ENCODE measurements around the gene ZNF419. TPM values are rescaled to one million over a fixed set of nuclear protein-coding genes. Genes with fewer than 3 reads are reported as not detected.
"Not testable (repeated sequence)": the region's sequence is repeated elsewhere in the genome, so short reads cannot be mapped to it uniquely, and the experiment has no call there.

ZNF419 gene
- polyA plus RNA-seq (ENCODE audit: low read depth in 6 of 6) = 10 to 100 TPM in 4 of 6 donors, 1 to 10 TPM in 2; 7.0 to 15.7 (median 12.1) TPM

DNA sequence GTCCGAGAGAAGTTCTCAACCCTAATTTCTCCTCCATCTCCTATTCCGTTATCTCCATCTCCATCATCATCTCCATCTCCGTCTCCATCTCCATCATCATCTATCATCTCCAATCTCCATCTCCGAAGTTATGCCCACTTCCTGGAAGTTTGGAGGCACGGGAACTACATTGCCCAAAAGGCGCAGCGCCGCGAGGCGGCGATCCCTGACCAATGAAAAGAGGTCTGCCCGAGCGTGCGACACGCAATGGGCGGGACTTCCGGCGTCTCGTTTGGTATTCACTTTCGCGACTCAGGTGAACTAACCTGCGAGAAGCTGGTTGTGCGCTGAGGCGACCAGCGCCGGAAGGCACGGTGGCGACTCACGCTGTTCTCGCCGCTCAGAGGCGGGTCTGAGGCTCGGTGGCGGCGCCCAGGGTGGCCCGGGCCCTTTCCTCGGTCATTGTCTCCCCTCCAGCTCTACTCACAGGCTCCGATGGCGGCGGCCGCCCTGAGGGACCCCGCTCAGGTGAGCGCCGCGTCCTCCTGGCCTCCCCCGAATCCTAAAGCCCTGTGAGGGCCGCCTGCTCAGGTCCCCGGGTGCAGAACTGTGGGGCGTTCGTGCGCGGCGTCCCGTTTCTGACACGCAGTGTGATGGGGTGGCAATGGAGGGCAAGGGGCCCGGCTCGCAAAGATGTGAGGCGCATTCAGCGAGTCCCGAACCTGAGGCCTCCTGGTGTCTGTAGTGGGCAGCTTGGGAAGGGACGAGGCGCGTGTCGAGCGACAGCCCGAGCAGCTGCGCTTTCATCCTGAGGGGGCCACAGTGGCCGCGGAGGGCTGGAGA lies at the start of gene ZNF419:
Gene ZNF419, plus strand, starts transcription at position 274 of the 822 bp plus-strand sequence. Its CDS starts 201 bp downstream, at position 475.
- Mint-ChIP-seq H3K27ac (peak within 1 kb of the TSS; percentile 25 to 97 (median 70)), H3K4me3 (peak within 1 kb of the TSS; percentile 71 to 92 (median 86)), H3K4me1 (peaks cover 17 to 27% (median 17%) of the 10 kb centered on the region in 3 donors), H3K36me3 (peaks cover 20 to 51% of the 10 kb centered on the region in 2 donors), H3K9me3 (peaks cover 3 to 25% (median 8%) of the 10 kb centered on the region in 7 donors), H3K27me3 (peaks cover 10 to 11% (median 10%) of the 10 kb centered on the region in 3 donors)
- peak; percentile 94 to 98 for ATAC-seq (ENCODE audit: low read depth in 2 of 2)
- peak; percentile 89 for DNase-seq

DNA sequence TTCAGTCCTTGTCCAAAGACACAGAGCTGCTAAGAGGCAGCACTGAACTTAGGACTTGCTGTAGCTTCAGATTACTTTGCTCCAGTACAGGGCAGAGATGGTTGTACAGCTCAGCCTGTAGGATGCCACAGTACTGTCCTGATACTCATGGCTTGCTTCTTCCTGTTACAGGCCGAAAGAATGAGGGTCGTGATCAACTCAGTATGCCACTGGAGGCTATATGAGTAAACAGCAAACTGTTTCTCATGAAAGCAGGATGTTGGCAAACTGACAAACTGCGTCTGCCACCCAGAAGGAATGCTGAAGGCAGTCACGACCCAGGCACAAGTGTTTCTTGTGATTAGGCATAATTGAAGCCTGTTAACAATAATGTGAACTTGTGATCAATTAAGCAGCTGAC lies 49.6 kb upstream of the ZNF419 start:
- no peak overlapping the region for H3K27ac Mint-ChIP-seq
- DNase-seq (no peak), ATAC-seq (ENCODE audit: low read depth in 2 of 2) (no peak)
- H3K4me3 Mint-ChIP-seq = peak overlapping the region in 1 of 8 donors; percentile 53
- no peaks in the 10 kb centered on the region for H3K27me3 Mint-ChIP-seq
- H3K9me3 Mint-ChIP-seq = peaks cover 0 to 5% (median 0%) of the 10 kb centered on the region in 7 donors
- H3K36me3 Mint-ChIP-seq = peaks cover 11 to 25% of the 10 kb centered on the region in 2 donors
- H3K4me1 Mint-ChIP-seq = peaks cover 44 to 60% (median 53%) of the 10 kb centered on the region in 3 donors

DNA sequence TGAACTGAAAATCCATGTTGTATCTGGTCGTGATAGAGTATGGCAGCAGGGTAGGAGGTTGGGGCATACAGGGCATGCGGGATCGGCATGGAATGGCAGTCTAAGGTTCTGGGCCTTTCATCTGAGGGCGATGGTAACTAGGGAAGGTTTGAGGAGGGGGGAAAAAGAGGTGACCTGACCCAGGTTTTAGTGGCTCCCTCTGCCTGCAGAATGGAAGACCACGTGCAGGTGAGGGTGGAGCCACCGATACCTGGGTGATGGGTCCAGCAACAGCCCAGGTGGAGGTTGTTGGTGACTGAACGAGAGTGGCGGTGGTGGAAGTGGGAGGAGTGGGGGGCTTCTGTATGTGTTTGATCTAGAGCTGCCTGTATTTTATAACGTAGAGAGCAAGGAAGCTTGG lies 48.6 kb upstream of the ZNF419 start:
- Mint-ChIP-seq H3K4me1 (peaks cover 44 to 67% (median 59%) of the 10 kb centered on the region in 3 donors), H3K4me3 (peak overlapping the region in 1 of 8 donors; percentile 61), H3K27me3 (no peaks in the 10 kb centered on the region), H3K27ac (no peak overlapping the region), H3K36me3 (peaks cover 20 to 34% of the 10 kb centered on the region in 2 donors), H3K9me3 (peaks cover 0 to 5% (median 0%) of the 10 kb centered on the region in 7 donors)
- DNase-seq (no peak), ATAC-seq (ENCODE audit: low read depth in 2 of 2) (no peak)

DNA sequence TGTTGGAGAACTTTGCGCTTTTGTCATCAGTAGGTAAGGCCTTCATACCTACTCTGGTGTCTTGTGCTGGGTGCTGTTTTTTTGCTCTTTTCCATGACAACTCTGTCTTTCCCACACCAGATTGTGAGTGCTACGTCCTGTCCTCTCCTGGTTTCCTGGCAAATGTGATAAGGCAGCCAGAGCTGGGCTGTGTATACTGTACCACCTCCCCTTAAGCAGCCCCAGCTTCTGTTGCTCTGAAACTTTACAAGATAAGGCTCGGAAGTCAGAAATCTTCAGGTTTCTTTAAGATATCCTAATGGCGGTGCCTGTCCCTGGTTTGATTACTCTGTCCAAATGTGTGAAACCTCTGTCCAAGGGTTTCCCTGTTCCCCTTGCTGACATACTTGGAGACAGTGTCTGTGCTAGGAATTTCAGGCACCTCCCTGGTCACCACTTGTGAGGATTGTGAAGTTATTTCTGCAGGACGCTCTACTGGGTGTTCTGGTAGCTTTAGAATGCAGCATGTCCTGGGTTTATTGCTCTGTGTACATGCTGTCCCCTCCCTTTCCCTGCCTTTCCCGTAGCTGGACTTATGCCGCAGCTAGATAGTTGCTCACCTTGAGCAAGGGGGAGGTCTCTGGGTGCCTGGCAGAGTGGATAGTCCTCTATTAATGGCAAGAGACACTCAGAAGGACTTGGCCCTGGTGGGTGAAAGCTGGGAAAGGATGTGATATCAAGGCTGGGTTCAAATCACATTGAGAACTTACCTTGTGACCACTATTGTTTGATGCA lies 45.4 kb upstream of the ZNF419 start:
- H3K36me3 Mint-ChIP-seq = peaks cover 34 to 48% of the 10 kb centered on the region in 2 donors
- H3K27ac Mint-ChIP-seq = peak overlapping the region in 2 of 6 donors; percentile 13 to 53
- no peak overlapping the region for H3K4me3 Mint-ChIP-seq
- H3K9me3 Mint-ChIP-seq = peaks cover 2 to 14% (median 9%) of the 10 kb centered on the region in 7 donors
- peaks cover 24 to 40% (median 35%) of the 10 kb centered on the region in 3 donors for H3K4me1 Mint-ChIP-seq
- ATAC-seq (ENCODE audit: low read depth in 2 of 2) (no peak), DNase-seq (no peak)
- no peaks in the 10 kb centered on the region for H3K27me3 Mint-ChIP-seq

DNA sequence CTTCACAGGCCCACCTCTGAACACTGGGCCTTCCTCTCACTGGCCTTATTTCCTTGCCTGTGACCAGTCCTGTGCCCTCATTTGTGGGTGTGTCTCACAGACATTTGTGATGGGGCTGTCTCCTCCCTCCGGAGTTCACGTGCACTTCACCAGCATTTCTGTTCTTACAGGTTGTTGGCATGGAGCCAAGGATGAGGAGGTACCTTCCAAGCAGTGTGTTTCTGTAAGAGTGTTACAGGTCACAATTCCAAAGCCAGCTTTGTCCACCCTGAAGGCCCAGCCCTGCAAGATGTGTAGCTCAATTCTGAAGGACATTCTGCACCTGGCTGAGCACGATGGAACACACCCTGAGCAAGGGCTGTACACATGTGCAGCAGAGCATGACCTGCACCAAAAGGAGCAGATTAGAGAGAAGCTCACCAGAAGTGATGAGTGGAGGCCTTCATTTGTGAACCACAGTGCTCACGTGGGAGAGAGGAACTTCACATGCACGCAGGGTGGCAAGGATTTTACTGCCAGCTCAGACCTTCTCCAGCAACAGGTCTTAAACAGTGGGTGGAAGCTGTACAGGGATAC lies 44.3 kb upstream of the ZNF419 start:
- DNase-seq (no peak), ATAC-seq (ENCODE audit: low read depth in 2 of 2) (no peak)
- Mint-ChIP-seq H3K9me3 (peaks cover 2 to 14% (median 9%) of the 10 kb centered on the region in 7 donors), H3K4me1 (peaks cover 24 to 35% (median 35%) of the 10 kb centered on the region in 3 donors), H3K27ac (peak overlapping the region in 2 of 6 donors; percentile 53 to 78), H3K36me3 (peaks cover 34 to 48% of the 10 kb centered on the region in 2 donors), H3K27me3 (no peaks in the 10 kb centered on the region), H3K4me3 (peak overlapping the region in 1 of 8 donors; percentile 31)

DNA sequence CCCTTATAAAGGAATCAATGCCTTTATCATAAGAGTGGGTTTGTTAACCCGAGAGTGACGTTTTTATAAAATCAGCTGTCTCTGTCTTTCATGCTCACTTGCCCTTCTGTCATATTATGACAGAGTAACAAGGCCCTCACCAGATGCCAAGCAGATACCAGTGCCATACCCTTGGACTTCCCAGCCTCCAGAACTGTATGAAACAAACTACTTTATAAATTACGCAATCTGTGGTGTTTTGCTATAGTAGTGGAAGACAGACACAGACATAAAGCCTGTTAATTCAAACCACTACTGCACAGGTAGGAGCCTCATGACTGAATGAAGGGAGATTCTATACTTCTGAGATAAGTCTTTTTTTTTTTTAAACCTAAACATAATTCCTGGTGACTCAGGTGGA lies 35.2 kb upstream of the ZNF419 start:
- H3K27ac Mint-ChIP-seq = no peak overlapping the region
- no peaks in the 10 kb centered on the region for H3K4me1 Mint-ChIP-seq
- ATAC-seq (ENCODE audit: low read depth in 2 of 2) (no peak), DNase-seq (no peak)
- no peaks in the 10 kb centered on the region for H3K27me3 Mint-ChIP-seq
- peaks cover 7 to 11% of the 10 kb centered on the region in 2 donors for H3K36me3 Mint-ChIP-seq
- peaks cover 0 to 13% (median 0%) of the 10 kb centered on the region in 7 donors for H3K9me3 Mint-ChIP-seq
- H3K4me3 Mint-ChIP-seq = no peak overlapping the region

DNA sequence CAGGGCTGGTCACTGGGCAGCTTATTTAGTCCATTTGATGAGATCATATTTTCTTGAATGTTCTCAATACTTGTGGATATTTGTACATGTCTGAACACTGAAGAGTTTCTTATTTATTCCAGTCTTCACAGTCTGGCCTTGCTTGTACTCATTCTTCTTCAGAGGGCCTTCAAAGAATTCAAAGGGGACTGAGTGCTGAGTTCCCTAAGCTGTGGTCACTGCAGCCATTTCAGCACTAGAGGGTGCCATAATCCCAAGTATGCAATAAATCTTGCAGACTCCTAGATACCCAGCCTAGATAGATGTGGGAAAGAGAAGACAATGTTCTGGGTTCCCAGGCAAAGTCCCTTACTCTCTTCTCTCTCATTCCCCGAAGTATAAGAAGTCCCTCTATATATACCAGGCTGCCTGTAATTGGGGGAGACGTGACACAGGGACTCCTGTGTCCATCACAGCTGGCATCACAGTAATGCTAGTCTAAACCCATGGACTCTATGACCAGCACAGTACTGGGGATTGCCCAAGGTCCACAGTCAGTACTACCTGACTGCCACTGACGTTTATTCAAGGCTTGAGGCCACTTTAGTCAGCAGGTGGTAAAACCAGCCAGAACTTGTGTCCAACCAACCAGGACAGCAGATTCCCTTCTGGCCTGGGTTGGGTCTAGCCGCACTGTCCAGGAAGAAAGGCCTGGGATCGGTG lies 21.7 kb upstream of the ZNF419 start:
- Mint-ChIP-seq H3K27ac (no peak overlapping the region), H3K27me3 (no peaks in the 10 kb centered on the region), H3K4me1 (no peaks in the 10 kb centered on the region), H3K4me3 (no peak overlapping the region), H3K36me3 (peaks cover 29 to 36% of the 10 kb centered on the region in 2 donors), H3K9me3 (peaks cover 9 to 78% (median 45%) of the 10 kb centered on the region in 7 donors)
- ATAC-seq (ENCODE audit: low read depth in 2 of 2) (peak; percentile 48 to 56), DNase-seq (peak; percentile 17)

DNA sequence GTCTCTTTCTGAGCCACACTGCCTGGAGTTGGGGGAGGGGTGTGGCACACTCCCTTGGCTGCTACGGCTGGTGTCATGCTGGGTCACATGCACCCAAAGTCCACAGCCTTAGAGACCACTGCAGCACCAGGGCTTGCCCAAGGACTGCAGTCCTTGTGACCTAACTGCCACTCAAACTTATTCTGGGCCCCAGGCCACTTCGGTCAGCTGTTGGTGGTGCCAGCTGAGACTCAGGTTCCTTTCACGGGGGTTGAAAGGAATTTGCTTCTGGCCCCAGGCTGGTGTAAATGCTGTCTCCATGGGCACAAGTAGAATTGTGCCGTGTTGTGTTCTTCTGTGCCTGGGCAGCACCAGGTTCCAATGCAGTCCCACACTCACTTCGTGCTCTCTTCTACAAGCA lies 21.1 kb upstream of the ZNF419 start:
- peaks cover 27 to 43% of the 10 kb centered on the region in 2 donors for H3K36me3 Mint-ChIP-seq
- DNase-seq = no peak
- ATAC-seq (ENCODE audit: low read depth in 2 of 2) = no peak
- H3K27me3 Mint-ChIP-seq = no peaks in the 10 kb centered on the region
- H3K9me3 Mint-ChIP-seq = peaks cover 9 to 78% (median 52%) of the 10 kb centered on the region in 7 donors
- no peak overlapping the region for H3K4me3 Mint-ChIP-seq
- no peak overlapping the region for H3K27ac Mint-ChIP-seq
- H3K4me1 Mint-ChIP-seq = no peaks in the 10 kb centered on the region

DNA sequence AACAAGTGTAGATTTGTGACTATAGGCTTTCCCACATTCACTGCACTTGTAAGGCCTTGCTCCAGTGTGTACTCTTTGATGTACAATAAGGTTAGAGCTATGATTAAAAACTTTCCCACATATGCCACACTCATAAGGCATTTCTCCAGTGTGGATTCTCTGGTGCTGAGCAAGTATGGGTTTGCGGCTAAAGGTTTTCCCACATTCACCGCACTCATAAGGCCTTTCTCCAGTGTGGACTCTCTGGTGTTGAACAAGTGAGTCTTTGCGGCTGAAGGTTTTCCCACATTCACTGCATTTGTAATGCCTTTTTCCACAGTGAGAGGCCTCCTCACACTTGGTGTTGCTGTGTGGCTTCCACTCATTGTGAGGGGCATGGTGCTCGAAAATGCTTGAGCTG lies 13.9 kb upstream of the ZNF419 start:
- Mint-ChIP-seq H3K4me3 (no peak overlapping the region), H3K4me1 (peaks cover 21 to 39% (median 28%) of the 10 kb centered on the region in 3 donors), H3K27ac (no peak overlapping the region), H3K9me3 (peaks cover 21 to 95% (median 73%) of the 10 kb centered on the region in 7 donors), H3K27me3 (no peaks in the 10 kb centered on the region), H3K36me3 (peaks cover 62 to 70% of the 10 kb centered on the region in 2 donors)
- no peak for DNase-seq
- no peak for ATAC-seq (ENCODE audit: low read depth in 2 of 2)

DNA sequence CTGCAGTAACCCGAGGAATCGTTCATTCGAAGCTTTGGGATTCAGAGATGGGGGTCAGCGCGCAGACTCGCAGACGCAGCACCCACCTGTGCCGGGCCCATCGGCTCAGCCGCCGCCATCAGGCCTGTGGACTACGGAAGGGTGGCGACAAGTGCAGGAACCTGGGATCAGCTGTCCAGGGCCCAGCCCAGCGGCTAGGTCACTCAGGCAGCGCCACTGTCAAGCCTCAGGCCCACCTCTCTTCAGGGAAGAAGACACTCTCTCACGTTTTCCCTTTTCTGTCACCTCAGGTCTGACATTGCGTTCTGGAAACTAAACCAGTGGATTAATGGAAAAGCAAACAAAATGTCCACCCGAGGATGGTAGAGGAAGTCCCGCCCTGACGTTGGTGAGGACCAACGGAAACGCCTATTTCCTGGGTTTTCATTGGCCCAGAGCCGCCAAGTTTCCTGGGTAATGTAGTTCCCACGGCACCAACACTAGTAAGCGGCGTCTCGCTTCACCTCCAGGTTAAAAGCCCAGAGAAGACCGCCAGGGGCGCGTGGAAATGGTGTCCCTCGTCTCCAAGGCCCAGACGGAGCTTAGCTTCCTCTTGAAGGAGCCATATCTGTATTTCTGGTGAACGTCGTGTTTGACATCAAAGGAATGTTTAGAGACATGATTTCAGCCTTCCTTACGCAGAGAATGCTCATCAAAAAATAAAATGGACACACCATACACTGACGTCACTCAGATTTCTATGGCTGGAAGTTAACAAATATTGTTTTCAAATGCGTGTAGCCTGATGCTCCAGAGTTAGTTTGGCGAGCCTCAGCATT lies 10.2 kb upstream of the ZNF419 start, which contains the start of gene ZNF772:
Gene ZNF772, minus strand, starts transcription at position 376 of the 818 bp plus-strand sequence. Its CDS starts 257 bp downstream, at position 119.
- ATAC-seq (ENCODE audit: low read depth in 2 of 2) = peak; percentile 99
- peak; percentile 90 for DNase-seq
- Mint-ChIP-seq H3K9me3 (peaks cover 29 to 61% (median 45%) of the 10 kb centered on the region in 7 donors), H3K27ac (peak within 1 kb of the TSS; percentile 87 to 97 (median 94)), H3K36me3 (peaks cover 38 to 62% of the 10 kb centered on the region in 2 donors), H3K4me3 (peak within 1 kb of the TSS; percentile 89 to 99 (median 94)), H3K4me1 (peaks cover 21 to 39% (median 28%) of the 10 kb centered on the region in 3 donors), H3K27me3 (peaks cover 0 to 8% (median 8%) of the 10 kb centered on the region in 3 donors)

DNA sequence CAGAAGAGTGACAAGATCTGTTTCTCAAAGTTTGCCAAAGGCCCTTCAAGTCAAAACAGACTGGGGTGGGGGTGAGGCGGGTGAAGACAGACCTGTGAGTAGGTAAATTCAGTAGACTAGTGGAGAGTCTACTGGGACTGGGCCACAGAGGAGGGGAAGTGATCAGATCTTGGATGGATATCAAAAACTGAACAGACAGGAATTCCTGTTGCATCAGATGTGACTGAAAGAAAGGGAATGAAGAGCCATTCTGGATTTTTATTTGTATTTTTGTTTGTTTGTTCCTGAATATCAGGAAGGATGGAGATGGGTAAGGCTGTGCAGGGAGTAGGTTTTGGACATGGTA lies 722 bp downstream of the ZNF419 start:
- peaks cover 24 to 57% of the 10 kb centered on the region in 2 donors for H3K36me3 Mint-ChIP-seq
- peaks cover 17 to 28% (median 17%) of the 10 kb centered on the region in 3 donors for H3K4me1 Mint-ChIP-seq
- not testable (repeated sequence) for DNase-seq; ATAC-seq (ENCODE audit: low read depth in 2 of 2)
- peaks cover 3 to 25% (median 8%) of the 10 kb centered on the region in 7 donors for H3K9me3 Mint-ChIP-seq
- peak overlapping the region; percentile 71 to 92 (median 84) for H3K4me3 Mint-ChIP-seq
- peak overlapping the region in 2 of 6 donors; percentile 37 to 87 for H3K27ac Mint-ChIP-seq
- H3K27me3 Mint-ChIP-seq = peaks cover 10 to 11% (median 10%) of the 10 kb centered on the region in 3 donors

DNA sequence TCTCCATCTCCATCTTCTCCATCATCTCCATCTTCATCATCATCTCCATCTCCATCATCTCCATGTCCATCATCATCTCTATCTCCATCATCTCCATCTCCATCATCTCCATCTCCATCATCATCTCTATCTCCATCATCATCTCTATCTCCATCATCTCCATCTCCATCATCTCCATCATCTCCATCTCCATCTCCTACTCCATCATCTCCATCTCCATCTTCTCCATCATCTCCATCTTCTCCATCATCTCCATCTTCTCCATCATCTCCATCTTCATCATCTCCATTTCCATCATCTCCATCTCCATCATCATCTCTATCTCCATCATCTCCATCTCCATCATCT lies 11.8 kb downstream of the ZNF419 start:
- Mint-ChIP-seq H3K4me3 (peak overlapping the region; percentile 62 to 94 (median 83)), H3K4me1 (peaks cover 26 to 43% (median 33%) of the 10 kb centered on the region in 3 donors), H3K9me3 (peaks cover 2 to 28% (median 12%) of the 10 kb centered on the region in 7 donors), H3K36me3 (peaks cover 37 to 39% of the 10 kb centered on the region in 2 donors), H3K27ac (peak overlapping the region in 5 of 6 donors; percentile 70 to 94 (median 93))
- not testable (repeated sequence) for H3K27me3 Mint-ChIP-seq; DNase-seq; ATAC-seq (ENCODE audit: low read depth in 2 of 2)
